SJSA1 (cell line): Measurements from ENCODE around the gene NELL1. TPM values are rescaled to one million over a fixed set of nuclear protein-coding genes. Genes with fewer than 3 reads are reported as not detected.

Experiments used
- DNase-seq, 2 experiments: peaks; one replicate each; pipeline ENCODE4 v3.0.0-alpha.2; 2015 to 2020; ENCODE audit warnings: low spot score in 2 of 2, low read depth in 1 of 2
- H3K27ac ChIP-seq: fragments of 250-450 bp; sonication (Bioruptor Pico); 2 replicates; pipeline ENCODE4 v1.5.1; 2020; ENCODE audit warnings: mild to moderate bottlenecking, moderate library complexity
- H3K27me3 ChIP-seq: fragments of 250-450 bp; sonication (Bioruptor Pico); replicated peaks from 2 replicates; pipeline ENCODE4 v1.5.1; 2020; ENCODE audit warnings: mild to moderate bottlenecking, moderate library complexity
- H3K36me3 ChIP-seq: fragments of 250-450 bp; sonication (Bioruptor Pico); 2 replicates; pipeline ENCODE4 v1.5.1; 2020; ENCODE audit warnings: mild to moderate bottlenecking
- H3K4me1 ChIP-seq: fragments of 250-450 bp; sonication (Bioruptor Pico); replicated peaks from 2 replicates; pipeline ENCODE4 v1.6.1; 2021; ENCODE audit warnings: mild to moderate bottlenecking
- H3K4me3 ChIP-seq: fragments of 250-450 bp; sonication (Bioruptor Pico); 2 replicates; pipeline ENCODE4 v1.5.1; 2020; ENCODE audit warnings: mild to moderate bottlenecking
- H3K9me3 ChIP-seq: fragments of 250-450 bp; sonication (Bioruptor Pico); replicated peaks from 2 replicates; pipeline ENCODE4 v1.5.1; 2020; ENCODE audit warnings: mild to moderate bottlenecking
- total RNA-seq: library from RNA; depleted of rRNA; stranded (reverse); fragments of >200 nt; shearing (Covaris generic); gene quantifications from 2 replicates; pipeline ENCODE4 v1.2.3, GENCODE V29; 2014

Gene NELL1
- total RNA-seq, 1 experiment from 2014 or later, result not detected

DNA sequence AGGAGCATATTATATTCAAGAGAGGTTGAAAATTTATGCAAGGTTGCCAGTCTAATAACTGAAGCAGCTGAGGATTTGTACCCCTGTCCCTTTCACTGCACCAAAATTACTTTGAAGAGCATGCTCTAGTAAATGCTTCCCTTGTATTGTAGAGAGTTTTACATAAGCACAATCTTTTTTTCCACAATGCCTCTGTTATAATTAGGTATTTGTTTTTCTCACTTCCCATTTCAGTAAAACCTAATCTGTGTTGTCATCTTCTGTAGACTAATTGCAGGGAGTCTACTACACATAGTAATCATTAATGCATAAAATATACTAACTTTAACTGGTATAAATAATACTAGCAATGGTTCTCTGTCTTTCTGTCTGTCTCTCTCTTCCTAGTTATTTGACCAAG lies 805.1 kb downstream of the NELL1 start:
- no peak overlapping the region for H3K4me3 ChIP-seq
- H3K27ac ChIP-seq, result no peak overlapping the region
- DNase-seq, result no peak

GRCh38 chr11:21475276-21475675 lies 805.9 kb downstream of the NELL1 start:
- H3K36me3 ChIP-seq, result no peaks in the 10 kb centered on the region

More for the DNA sequence above, 805.1 kb downstream of the NELL1 start:
- Histone ChIP-seq H3K27me3 (no peaks in the 10 kb centered on the region; the same call in 1 of the 2 replicates), H3K36me3 (no peaks in the 10 kb centered on the region), H3K4me1 (no peaks in the 10 kb centered on the region), H3K9me3 (no peaks in the 10 kb centered on the region; the same call in 1 of the 2 replicates)

DNA sequence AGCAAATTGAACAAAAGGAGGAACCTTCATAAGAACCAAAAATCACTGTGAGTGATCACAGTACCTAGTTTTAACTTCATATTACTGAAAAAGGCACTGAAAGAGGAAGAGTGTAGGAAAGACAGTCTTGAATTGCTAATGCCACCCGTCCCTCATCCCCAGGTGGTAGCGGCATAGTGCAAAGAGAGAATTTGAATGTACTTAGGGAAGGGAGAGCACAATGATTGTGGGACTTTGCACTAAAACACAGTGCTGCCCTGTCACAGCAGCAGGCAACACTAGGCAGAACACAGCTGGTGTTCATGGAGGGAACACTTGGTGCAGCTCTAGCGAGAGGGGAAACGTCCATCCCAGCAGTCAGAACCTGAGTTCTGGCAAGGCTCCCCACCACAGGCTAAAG lies 807.2 kb downstream of the NELL1 start:
- no peaks in the 10 kb centered on the region; the same call in 1 of the 2 replicates for H3K9me3 ChIP-seq
- DNase-seq, result no peak
- H3K4me1 ChIP-seq, result no peaks in the 10 kb centered on the region
- H3K27ac ChIP-seq, result no peak overlapping the region
- no peak overlapping the region for H3K4me3 ChIP-seq
- no peaks in the 10 kb centered on the region for H3K36me3 ChIP-seq
- no peaks in the 10 kb centered on the region; the same call in 1 of the 2 replicates for H3K27me3 ChIP-seq

More at GRCh38 chr11:21475276-21475675, 805.9 kb downstream of the NELL1 start:
- H3K9me3 ChIP-seq, result no peaks in the 10 kb centered on the region; the same call in 1 of the 2 replicates
- H3K27ac ChIP-seq, result no peak overlapping the region
- no peak for DNase-seq
- H3K4me3 ChIP-seq, result no peak overlapping the region
- no peaks in the 10 kb centered on the region; the same call in 1 of the 2 replicates for H3K27me3 ChIP-seq
- no peaks in the 10 kb centered on the region for H3K4me1 ChIP-seq

DNA sequence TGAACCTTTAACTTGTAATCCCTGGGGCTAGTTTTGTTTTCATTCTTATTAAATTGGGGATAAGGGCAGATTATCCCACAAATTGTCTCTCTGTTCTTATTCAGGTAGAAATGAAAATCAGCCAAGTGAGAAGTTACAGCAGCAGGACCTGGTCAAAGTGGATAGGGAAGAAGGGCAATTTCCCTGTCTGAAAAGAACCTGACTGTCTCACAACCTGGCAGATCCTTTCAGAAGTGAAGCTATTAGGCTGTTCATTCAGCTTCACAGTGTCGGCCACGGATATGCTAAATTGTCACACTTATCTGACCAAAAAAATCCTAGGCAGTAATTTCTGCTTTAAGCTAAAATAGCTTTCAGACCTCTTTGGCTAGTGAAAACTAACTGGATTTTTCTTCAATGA lies 810.9 kb downstream of the NELL1 start:
- no peaks in the 10 kb centered on the region; the same call in none of the 2 replicates for H3K9me3 ChIP-seq
- H3K27me3 ChIP-seq, result no peaks in the 10 kb centered on the region; the same call in 1 of the 2 replicates
- DNase-seq, result no peak
- no peak overlapping the region for H3K27ac ChIP-seq
- H3K36me3 ChIP-seq, result no peaks in the 10 kb centered on the region
- no peaks in the 10 kb centered on the region for H3K4me1 ChIP-seq
- H3K4me3 ChIP-seq, result no peak overlapping the region

- no peaks in the 10 kb centered on the region for H3K36me3 ChIP-seq
- no peak overlapping the region for H3K4me3 ChIP-seq
- no peak for DNase-seq
- H3K4me1 ChIP-seq, result no peaks in the 10 kb centered on the region
- H3K27ac ChIP-seq, result no peak overlapping the region
- no peaks in the 10 kb centered on the region for H3K27me3 ChIP-seq
- H3K9me3 ChIP-seq, result no peaks in the 10 kb centered on the region; the same call in 1 of the 2 replicates
Observed at GRCh38 chr11:21481255-21481654, 811.9 kb downstream of the NELL1 start.

GRCh38 chr11:21484039-21484438 lies 814.7 kb downstream of the NELL1 start:
- Histone ChIP-seq H3K36me3 (no peaks in the 10 kb centered on the region), H3K4me3 (no peak overlapping the region), H3K27ac (no peak overlapping the region), H3K4me1 (no peaks in the 10 kb centered on the region), H3K27me3 (no peaks in the 10 kb centered on the region), H3K9me3 (no peaks in the 10 kb centered on the region; the same call in 1 of the 2 replicates)
- no peak for DNase-seq

GRCh38 chr11:21485006-21485405 lies 815.6 kb downstream of the NELL1 start:
- Histone ChIP-seq H3K27ac (no peak overlapping the region), H3K9me3 (no peaks in the 10 kb centered on the region; the same call in 1 of the 2 replicates), H3K4me3 (no peak overlapping the region), H3K27me3 (no peaks in the 10 kb centered on the region), H3K4me1 (no peaks in the 10 kb centered on the region), H3K36me3 (no peaks in the 10 kb centered on the region)
- DNase-seq, result no peak

- no peaks in the 10 kb centered on the region; the same call in 1 of the 2 replicates for H3K9me3 ChIP-seq
- no peak for DNase-seq
- no peaks in the 10 kb centered on the region for H3K4me1 ChIP-seq
- no peaks in the 10 kb centered on the region for H3K27me3 ChIP-seq
- H3K4me3 ChIP-seq, result no peak overlapping the region
- no peak overlapping the region for H3K27ac ChIP-seq
- no peaks in the 10 kb centered on the region for H3K36me3 ChIP-seq
Observed at GRCh38 chr11:21485426-21485825, 816.0 kb downstream of the NELL1 start.

DNA sequence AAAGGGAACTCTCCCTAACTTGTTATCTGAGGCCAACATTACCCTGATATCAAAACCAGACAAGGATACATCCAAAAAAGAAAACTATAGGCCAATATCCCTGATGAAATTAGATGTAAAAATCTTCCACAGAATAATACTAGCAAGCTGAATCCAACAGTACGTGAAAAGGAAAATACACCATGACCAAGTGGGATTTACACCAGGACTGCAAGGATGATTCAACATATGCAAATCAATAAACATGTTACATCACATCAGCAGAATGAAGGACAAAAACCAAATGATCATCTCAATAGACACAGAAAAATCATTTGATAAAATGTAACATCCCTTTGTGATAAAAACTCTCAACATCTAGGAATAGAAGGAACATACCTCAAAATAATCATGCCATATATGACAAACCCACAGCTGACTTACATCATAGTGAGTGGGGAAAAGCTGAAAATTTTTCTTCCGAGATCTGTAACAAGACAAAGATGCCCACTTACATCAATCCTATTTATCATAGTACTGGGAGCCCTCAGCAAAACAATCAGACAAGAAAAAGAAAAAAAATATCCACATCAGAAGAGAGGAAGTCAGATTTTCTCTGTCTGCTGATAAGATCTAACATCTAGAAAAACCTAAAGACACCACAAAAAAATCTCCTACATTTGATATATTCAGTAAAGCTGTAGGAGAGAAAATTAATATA lies 820.2 kb downstream of the NELL1 start:
- DNase-seq, result no peak
- H3K4me1 ChIP-seq, result no peaks in the 10 kb centered on the region
- H3K36me3 ChIP-seq, result no peaks in the 10 kb centered on the region

GRCh38 chr11:21492931-21493330 lies 823.5 kb downstream of the NELL1 start:
- Histone ChIP-seq H3K4me1 (no peaks in the 10 kb centered on the region), H3K36me3 (no peaks in the 10 kb centered on the region)
- DNase-seq, result no peak

More for the DNA sequence above, 820.2 kb downstream of the NELL1 start:
- no peaks in the 10 kb centered on the region for H3K27me3 ChIP-seq
- H3K4me3 ChIP-seq, result no peak overlapping the region
- H3K27ac ChIP-seq, result no peak overlapping the region
- H3K9me3 ChIP-seq, result no peaks in the 10 kb centered on the region

DNA sequence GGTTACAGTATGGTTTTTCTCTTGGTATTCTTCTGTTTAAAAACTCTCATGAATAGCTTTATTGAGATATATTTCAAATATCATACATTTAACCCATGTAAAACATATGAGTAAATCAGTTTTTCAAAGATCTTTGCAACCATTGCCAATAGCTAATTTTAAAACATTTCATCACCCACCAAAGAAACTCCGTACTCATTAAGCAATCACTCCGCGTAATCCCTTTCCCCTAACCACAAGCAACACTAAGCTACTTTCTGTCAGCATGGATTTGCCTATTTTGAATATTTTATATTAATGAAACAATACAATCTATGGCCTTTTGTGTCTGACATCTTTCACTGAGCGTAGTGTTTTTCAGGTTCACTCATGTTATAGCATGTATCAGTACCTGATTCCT lies 825.6 kb downstream of the NELL1 start:
- Histone ChIP-seq H3K9me3 (no peaks in the 10 kb centered on the region), H3K27ac (no peak overlapping the region), H3K4me1 (no peaks in the 10 kb centered on the region), H3K36me3 (no peaks in the 10 kb centered on the region), H3K27me3 (no peaks in the 10 kb centered on the region), H3K4me3 (no peak overlapping the region)
- no peak for DNase-seq

More at GRCh38 chr11:21492931-21493330, 823.5 kb downstream of the NELL1 start:
- no peaks in the 10 kb centered on the region for H3K27me3 ChIP-seq
- H3K4me3 ChIP-seq, result no peak overlapping the region
- H3K9me3 ChIP-seq, result no peaks in the 10 kb centered on the region
- H3K27ac ChIP-seq, result no peak overlapping the region

DNA sequence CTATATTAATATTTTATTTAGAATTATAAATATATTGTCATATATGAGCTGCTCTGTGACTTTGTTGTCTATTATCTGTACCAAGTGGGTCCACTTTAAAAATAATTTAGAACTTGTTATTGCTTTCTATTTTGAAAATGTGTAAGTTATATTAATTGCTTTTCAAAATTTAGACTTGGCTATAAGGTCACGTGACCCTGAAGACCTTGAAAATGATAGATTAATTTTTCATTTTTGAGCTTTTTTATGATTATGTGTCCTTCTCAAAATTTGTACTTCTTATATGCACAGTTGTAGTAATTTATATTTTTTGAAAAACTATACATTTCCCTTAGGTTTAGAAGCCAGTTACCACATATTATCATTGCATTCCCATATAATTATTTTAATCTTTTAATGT lies 826.5 kb downstream of the NELL1 start:
- Histone ChIP-seq H3K4me1 (no peaks in the 10 kb centered on the region), H3K36me3 (no peaks in the 10 kb centered on the region), H3K4me3 (no peak overlapping the region), H3K27me3 (no peaks in the 10 kb centered on the region), H3K9me3 (no peaks in the 10 kb centered on the region), H3K27ac (no peak overlapping the region)
- DNase-seq, result no peak

DNA sequence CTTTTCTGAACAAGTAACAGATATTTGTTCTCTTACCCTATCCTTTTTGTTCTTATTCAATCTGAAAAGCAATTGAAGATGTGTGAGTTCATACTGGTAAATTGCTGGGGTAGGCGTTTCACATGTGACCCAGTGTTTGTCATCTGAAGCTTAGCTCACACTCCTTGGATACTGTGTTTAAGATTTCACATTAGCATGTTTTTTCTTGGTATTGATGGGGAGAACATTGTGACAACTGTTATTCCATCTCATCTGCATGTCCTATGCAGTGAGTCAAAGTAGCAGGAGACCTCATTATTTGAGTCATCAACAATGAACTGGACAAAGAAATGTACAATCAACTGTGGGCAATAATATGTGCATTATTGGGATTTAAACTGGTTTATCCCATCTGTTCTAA lies 831.9 kb downstream of the NELL1 start:
- H3K9me3 ChIP-seq, result peaks cover 9% of the 10 kb centered on the region; the same call in 1 of the 2 replicates
- no peak for DNase-seq
- H3K27ac ChIP-seq, result no peak overlapping the region
- H3K27me3 ChIP-seq, result no peaks in the 10 kb centered on the region
- no peaks in the 10 kb centered on the region for H3K36me3 ChIP-seq
- H3K4me1 ChIP-seq, result no peaks in the 10 kb centered on the region
- H3K4me3 ChIP-seq, result no peak overlapping the region

DNA sequence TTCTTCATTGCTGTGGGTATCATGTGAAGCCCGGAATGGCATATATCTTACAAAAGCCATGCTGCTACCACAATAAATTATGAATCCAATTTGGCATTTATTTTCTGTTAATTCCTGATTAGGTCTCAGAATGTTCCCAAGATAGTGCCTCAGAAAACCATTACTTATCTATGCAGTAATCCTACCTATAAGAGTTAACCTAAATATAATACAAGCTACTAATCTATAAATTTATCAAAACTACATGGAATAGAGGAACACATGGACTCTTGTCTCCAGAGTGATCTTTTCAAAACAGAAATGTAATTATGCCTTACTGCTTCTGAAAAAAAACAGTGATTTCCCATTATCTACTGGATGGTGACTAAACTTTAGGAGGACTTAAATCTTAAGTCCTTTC lies 835.7 kb downstream of the NELL1 start:
- no peaks in the 10 kb centered on the region for H3K27me3 ChIP-seq
- H3K9me3 ChIP-seq, result peaks cover 9% of the 10 kb centered on the region; the same call in 1 of the 2 replicates
- H3K36me3 ChIP-seq, result no peaks in the 10 kb centered on the region
- H3K27ac ChIP-seq, result no peak overlapping the region
- no peak overlapping the region for H3K4me3 ChIP-seq
- DNase-seq, result no peak
- H3K4me1 ChIP-seq, result no peaks in the 10 kb centered on the region
